HCEC 1CT (cell line): ENCODE measurements around the gene SREBF2.
"Not testable (repeated sequence)": the region's sequence is repeated elsewhere in the genome, so short reads cannot be mapped to it uniquely, and the experiment has no call there.

ENCODE experiments used
- DNase-seq: peaks from one replicate; pipeline ENCODE4 v3.0.0-alpha.2; 2017

SREBF2 gene

DNA sequence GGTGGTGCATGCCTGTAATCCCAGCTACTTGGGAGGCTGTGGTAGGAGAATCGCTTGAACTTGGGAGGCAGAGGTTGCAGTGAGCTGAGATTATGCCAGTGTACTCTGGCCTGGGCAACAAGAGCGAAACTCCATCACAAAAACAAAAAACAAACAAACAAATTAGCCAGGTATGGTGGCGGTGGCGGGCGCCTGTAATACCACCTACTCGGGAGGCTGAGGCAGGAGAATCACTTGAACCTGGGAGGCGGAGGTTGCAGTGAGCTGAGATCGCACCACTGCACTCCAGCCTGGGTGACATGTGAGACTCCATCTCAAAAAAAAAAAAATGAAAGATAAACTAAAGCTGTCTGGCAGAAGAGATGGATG is 116.0 kb downstream of the SREBF2 start:
- not testable (repeated sequence) for DNase-seq

DNA sequence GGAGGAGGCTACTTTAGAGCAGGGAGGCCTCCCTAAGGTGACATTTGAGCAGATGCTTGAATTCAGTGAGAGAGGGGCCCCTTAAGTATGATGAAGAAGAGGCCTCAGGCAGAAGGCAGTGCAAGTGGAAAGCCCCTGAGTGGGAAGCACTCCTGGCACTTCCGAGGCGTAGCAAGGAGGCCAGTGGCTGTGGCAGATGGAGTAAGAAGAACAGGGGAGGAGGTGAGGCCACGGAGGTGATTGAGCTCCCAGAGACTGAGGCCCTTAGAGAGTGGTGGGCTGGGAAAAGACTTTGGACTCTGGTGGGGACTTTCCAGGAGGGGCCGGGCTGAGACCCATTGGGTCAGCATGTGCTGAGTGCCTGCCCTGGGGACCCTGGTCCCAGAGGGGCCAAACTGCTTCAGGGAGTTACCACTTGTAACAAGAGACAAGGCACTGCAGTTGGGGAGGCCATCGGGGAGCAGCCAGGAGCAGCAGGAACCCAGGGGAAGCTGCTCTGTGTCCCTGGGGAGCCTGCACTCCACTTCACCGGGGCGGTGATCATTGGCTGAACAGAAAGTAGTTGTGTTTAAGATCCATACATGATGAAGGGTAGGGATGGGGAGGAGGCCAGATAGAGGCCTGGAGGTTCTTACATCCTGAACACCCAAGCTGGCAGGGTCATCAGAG is 116.5 kb downstream of the SREBF2 start:
- no peak for DNase-seq

DNA sequence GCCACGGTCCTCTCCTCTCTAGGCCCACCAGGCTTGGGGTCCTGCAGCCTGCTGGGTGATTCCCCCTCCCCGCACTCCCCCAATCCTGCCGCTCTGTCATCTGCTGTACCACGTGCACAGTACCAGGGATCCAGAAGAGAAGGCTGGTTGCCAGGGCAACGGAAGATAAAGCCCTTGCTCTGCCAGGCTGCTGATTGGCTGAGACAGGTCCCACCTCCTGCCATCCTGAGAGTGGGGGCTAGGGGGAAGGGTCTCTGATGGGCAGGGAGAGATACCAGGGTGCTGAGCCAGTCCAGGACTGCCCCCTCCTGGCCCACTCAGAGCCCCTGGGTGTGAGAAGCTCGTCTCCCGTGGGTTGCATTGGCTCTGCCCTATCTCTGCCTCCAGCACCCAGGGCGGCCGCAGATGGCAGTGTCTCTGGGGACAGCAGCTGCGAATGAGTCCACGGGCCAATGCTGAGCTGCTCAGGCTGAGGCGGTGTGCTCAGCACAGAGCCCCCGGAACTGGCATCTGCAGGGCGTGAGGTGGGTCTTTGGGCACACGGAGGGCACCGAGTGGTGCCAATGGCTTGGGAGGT is 119.1 kb downstream of the SREBF2 start, which contains the start of gene SMIM45:
SMIM45 (plus strand) TSS at position 253 of the 577 bp plus-strand sequence.
- no peak for DNase-seq

DNA sequence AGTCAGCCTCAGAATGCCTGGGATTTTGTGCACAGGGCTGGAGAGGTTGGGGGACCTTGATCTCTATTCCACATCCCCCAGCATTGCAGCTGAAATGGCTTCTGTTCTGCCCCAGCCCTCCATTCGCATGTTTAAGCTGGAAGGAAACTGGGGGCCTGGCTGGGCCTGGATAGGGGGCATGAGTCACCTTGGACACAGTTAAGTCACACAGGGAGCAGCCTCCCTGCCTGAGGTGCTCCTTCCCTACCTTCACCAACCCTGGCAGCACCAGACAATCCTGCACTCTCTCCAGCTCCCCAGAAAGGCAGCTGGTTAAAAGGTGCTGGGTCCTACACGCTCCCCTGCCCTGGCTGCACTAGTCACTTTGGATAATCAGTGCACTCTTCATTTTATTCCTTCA is 119.8 kb downstream of the SREBF2 start:
- no peak for DNase-seq
